HG02571 (cell line): ENCODE results near the gene SRRT.
"Not testable (repeated sequence)": the region's sequence is repeated elsewhere in the genome, so short reads cannot be mapped to it uniquely, and the experiment has no call there.

Experiments used
- ATAC-seq: cut with Tn5 transposase; IDR thresholded peaks from one replicate; pipeline ENCODE4 v1.9.1; 2021; ENCODE audit warnings: mild to moderate bottlenecking, moderate library complexity; ENCODE audit not compliant: unreplicated experiment

The SRRT gene

DNA sequence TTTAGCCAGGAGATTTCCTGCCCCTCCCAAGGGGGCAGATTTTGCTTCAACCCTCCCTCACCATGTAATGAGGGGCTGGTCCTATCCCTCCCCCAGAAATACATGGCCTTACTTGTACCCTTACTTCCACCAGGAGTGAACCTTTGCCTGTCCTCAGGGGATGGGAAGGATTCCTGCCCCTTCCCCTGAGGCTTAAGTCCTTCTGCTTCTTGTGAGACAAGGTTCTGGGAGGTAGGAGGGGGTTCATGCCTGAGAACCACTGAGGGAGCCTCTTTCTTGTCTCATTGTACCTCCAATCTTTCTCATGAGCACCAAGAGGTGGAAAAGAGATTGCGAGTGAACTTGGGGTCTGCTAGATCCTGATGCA is 54.9 kb downstream of the SRRT start:
- ATAC-seq = no peak

DNA sequence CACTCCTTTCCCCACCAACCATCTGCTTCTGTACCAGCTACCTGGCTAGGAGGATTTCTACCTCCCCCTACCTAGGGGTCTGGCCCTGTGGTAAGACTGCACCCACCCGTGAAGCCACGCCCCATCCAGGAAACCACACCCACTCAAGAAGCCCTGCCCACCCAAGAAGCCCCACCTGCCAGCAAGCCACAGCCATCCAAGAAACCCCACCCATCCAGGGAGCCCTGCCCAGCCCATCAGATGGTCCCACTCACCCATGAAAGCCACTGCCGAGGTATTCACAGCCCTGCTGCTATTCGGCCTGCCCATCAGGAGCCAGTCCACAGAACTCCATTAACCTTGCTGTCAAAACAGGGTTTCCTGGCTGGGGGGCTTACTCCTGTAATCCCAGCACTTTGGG is 58.8 kb downstream of the SRRT start:
- no peak for ATAC-seq

DNA sequence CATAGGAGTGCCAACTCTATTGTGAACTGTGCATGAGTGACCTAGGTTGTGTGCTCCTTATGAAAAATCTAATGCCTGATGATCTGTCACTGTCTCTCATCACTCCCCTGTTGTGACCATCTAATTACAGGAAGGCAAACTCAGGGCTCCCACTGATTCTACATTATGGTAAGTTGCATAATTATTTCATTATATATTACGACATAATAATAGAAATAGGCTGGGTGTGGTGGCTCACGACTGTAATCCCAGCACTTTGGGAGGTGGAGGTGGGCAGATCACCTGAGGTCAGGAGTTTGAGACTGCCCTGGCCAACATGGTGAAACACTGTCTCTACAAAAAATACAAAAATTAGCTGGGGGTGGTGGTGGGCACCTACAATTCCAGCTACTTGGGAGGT is 60.5 kb downstream of the SRRT start:
- ATAC-seq = not testable (repeated sequence)

DNA sequence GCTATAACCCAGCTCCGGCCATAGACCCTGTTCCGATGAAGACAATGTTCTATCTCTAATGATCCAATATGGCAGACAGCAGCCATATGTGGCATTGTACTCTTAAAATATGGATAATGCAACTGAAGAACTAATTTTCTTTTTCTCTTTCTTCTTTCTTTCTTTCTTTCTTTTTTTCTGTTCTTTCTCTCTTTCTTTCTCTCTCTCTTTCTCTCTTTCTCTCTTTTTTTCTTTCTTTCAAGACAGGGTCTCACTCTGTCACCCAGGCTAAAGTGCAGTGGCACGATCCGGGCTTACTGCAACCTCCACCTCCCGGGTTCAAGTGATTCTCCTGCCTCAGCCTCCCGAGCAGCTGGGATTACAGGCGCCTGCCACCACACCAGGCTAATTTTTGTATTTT is 61.3 kb downstream of the SRRT start:
- ATAC-seq = not testable (repeated sequence)
